H54 (cell line): ENCODE results near the gene TTLL9.

ENCODE experiments used
- DNase-seq: peaks from one replicate; pipeline ENCODE4 v3.0.0; 2011; ENCODE audit warnings: low spot score, mixed read lengths; ENCODE audit not compliant: insufficient read length
- FAIRE-seq: peaks from 3 replicates; lab custom pipeline; 2011; peaks lifted over from hg19 to GRCh38; lab: Jason Lieb, UNC
- POLR2A ChIP-seq: IDR thresholded peaks from 2 replicates; pipeline ENCODE4 v1.6.1; 2011; ENCODE audit warnings: low read depth, mild to moderate bottlenecking, low read length

The TTLL9 gene

GRCh38 chr20:31842471-31843157, 27.8 kb upstream of the TTLL9 start:
- FAIRE-seq (no peak), DNase-seq (peak; percentile 55)
- no peak for TF ChIP-seq POLR2A

GRCh38 chr20:31843288-31843687, 27.1 kb upstream of the TTLL9 start:
- no peak for TF ChIP-seq POLR2A
- FAIRE-seq = no peak
- no peak for DNase-seq

- FAIRE-seq (no peak), DNase-seq (no peak)
- TF ChIP-seq POLR2A = no peak
Observed at GRCh38 chr20:31843881-31844280, 26.6 kb upstream of the TTLL9 start.

- FAIRE-seq = no peak
Observed at GRCh38 chr20:31844737-31845299, 25.6 kb upstream of the TTLL9 start.

GRCh38 chr20:31845300-31845863, 25.1 kb upstream of the TTLL9 start, which contains the start of gene FOXS1:
FOXS1 (minus strand) TSS chr20:31845604; CDS start chr20:31845542, 62 bp downstream.
- no peak for FAIRE-seq
- DNase-seq = no peak
- no peak for TF ChIP-seq POLR2A

More at GRCh38 chr20:31844737-31845299, 25.6 kb upstream of the TTLL9 start:
- TF ChIP-seq POLR2A = no peak
- DNase-seq = no peak

GRCh38 chr20:31846793-31847138, 23.7 kb upstream of the TTLL9 start:
- no peak for TF ChIP-seq POLR2A
- no peak for FAIRE-seq
- DNase-seq = no peak

GRCh38 chr20:31848088-31848999, 22.1 kb upstream of the TTLL9 start:
- DNase-seq (no peak), FAIRE-seq (no peak)
- no peak for TF ChIP-seq POLR2A

- TF ChIP-seq POLR2A = no peak
- FAIRE-seq = no peak
- DNase-seq = no peak
Observed at GRCh38 chr20:31849306-31849930, 21.0 kb upstream of the TTLL9 start.

GRCh38 chr20:31851240-31851955, 19.0 kb upstream of the TTLL9 start:
- no peak for DNase-seq
- no peak for TF ChIP-seq POLR2A
- FAIRE-seq = no peak

GRCh38 chr20:31853481-31853880, 17.0 kb upstream of the TTLL9 start:
- no peak for TF ChIP-seq POLR2A
- no peak for DNase-seq
- no peak for FAIRE-seq

- no peak for DNase-seq
- no peak for TF ChIP-seq POLR2A
- no peak for FAIRE-seq
Observed at GRCh38 chr20:31856516-31856915, 13.9 kb upstream of the TTLL9 start.

GRCh38 chr20:31857861-31858759, 12.3 kb upstream of the TTLL9 start:
- TF ChIP-seq POLR2A = no peak
- FAIRE-seq (no peak), DNase-seq (no peak)

GRCh38 chr20:31858760-31859083, 11.7 kb upstream of the TTLL9 start:
- no peak for FAIRE-seq
- DNase-seq = no peak
- TF ChIP-seq POLR2A = no peak
